Astrocyte of the hippocampus (primary cell): ENCODE results near the gene LAMC2.
"Not testable (repeated sequence)": the region's sequence is repeated elsewhere in the genome, so short reads cannot be mapped to it uniquely, and the experiment has no call there.

Experiments used
- DNase-seq: peaks from one replicate; pipeline ENCODE4 v3.0.0; 2011; ENCODE audit warnings: low read depth, low spot score

Gene LAMC2

DNA sequence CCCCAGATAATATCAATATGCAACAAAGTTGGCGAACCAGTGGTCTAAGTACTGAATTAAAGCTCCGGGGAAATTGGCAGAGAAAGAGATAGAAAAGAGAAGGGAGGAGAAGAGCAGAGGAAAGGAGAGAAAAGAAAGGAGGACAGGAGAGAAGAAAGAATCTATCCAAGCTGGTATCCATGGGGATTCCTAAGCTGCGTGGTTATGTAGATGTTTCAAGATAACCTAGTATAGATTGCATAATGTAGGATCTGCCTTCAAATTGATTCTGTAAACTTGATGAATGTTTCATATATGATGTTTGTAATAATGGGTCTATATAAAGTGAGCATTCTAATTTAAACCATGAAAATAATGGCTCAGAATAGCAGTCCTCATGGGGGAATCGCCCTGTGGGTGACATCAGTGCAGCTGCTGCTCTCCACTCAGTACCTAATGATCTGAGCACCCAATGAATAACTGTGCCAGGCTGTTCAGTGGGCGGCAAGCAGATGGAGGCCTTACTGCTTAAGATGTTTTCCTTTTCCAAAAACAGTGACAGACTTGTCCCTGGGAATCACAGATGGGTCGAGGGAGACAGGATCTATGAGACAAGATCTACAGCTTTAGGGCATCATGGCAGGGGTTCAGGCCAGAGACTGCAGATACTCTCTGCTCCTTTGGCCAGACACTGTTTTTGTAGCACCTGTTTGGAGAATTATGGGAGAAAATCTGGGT is 78.0 kb downstream of the LAMC2 start:
- no peak for DNase-seq

DNA sequence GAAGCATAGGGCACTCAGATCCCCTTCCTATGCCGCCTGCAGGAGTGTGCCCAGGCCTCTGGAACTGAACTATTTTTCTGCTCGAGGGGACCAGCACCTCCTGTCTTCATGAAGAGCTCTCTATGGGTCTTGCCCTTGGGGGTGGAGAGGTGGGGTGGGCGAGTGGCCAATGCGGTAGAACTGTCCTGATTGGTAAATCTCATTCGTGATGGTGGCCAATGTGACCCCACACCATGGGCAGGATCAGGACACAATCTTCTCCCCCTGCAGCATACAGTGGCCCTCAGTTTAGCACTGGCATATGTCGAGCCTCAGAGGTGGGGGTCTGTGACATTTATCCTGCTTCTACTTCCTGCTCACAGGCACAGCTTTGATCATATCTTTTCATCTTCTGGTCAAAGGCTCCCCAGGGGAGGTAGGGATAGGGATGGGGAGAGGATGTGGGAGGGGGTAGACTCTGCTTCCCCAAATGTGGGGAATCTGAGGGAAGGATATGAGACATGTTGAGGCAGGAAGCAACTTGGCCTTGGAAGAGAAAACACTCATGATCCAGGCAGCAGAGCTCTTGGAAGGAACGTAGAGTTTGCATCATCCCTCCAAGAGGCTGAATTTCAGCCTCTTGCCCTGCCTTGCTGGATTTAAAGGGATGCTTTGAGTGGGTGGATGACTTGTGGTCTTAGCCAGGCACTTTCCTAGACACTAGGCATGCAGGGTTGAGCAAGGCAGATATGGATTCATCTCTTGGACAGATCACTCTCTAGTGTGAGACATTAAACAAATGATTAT is 81.8 kb downstream of the LAMC2 start:
- peak; percentile 21 for DNase-seq

DNA sequence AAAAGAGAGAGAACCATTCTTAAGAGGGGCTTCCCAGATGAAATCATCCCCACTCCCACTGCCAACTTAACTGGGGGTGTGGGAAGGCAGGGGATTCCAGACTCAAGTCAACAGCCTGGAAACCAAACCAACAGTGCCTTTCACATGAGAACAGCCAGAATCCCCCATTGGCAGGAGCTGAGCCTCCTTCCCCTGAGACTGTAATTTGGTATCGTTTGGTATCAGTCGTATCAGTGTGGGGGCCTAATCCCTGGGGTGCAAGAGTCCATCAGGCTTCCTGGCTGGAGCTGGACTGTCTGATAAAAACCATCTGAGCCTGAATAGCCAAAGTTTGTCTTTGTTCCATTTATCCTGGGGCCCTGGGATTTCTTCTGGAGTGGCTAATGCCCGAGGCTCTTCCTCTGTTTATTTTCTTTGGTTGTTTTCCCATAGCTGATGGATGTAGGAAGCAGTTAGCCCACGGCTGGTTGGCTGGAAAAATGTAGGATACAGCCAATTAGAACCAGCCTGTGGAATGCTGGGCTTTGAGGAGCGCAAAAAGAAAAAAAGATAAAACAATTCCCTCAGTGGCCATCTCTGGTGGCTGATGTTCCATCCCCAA is 84.6 kb downstream of the LAMC2 start:
- DNase-seq: peak; percentile 86

DNA sequence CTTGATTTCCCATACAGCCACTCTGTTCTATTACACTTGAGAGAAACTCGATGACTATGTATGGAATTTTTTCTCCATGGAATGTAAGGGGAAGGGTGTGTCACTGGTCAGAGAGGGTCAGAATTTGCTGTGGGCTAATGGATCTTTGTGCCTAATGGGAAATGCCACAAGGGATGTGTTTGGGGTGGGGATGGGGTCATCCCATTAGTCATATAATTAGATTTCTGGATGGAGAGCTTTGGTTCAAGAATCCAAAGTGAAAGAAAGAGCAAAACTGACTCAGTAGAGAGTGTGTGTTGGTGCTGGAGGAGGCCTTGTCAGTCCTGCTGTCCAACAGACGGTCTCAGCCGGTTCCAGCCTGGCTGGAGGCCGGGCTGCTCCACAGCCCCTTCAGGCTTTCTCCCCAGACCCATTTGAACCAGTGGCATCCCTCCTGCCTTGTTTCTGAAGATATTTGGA is 86.4 kb downstream of the LAMC2 start:
- DNase-seq: peak; percentile 62

DNA sequence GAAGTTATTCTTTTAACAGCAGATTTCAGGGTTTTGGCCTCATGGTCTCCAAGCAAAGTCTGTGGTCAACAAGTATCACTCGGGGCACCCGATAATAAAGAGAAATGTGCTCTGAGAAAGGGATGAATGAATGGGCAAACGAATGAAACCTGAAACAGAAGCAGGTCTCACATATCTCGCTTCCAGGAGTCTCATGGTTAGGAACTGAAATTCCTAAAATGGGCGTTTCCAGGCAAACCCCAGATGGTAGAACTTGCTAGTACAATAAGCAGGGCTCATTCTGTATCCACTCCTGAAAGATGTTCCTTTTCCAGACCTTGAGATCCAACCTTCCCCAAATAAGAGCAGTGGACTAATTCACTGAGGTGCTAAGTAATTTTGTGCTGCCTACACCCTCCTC is 87.2 kb downstream of the LAMC2 start:
- no peak for DNase-seq

DNA sequence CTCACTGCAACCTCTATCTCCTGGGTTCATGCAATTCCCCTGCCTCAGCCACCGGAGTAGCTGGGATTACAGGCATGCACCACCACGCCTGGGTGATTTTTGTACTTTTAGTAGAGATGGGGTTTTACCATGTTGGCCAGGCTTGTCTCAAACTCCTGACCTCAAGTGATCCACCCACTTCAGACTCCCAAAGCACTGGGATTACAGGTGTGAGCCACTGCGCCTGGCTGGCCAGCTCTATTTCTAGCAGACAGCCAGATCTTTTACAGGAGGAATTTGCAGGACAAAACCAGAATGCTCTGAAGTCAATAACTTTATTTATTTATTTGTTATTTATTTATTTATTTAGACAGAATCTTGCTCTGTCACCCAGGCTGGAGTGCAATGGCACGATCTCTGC is 87.9 kb downstream of the LAMC2 start:
- not testable (repeated sequence) for DNase-seq

DNA sequence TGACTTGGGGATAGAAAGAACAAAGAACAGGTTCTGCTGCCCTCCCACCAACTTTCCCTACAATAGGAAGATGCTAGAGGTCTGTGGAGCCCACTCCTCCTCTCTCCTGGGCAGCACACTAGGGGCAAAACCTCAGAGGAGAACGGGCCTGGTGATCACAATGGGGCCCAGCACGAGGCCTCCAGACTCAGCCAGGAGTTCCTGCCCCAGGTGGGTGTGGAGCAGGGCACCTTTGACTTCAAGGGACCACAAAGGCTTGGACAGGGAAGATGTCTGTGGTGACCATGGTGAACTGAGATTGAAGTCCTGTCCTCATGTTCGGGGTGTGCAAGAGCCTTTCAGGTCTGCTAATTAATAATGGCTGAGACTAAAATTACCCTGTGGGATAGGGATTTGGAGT is 88.8 kb downstream of the LAMC2 start:
- DNase-seq: no peak

DNA sequence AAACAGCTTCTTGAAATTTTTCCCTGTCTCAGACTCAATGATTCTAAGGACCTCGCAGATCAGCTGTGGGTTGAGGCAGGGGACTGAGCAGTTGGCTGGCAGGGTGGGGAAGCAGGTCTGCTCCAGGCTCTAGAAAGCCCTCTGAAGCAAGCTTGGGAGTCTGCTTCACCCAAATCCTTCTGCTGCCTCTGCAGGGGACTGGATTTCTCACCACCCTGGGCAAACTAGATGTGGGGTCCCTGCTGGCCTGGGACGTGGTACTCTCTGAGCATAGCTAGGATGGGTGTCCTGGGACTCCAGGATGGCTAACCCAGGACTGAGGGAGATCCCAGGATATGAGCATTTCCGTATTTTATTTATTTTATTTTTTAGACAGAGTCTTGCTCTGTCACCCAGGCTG is 89.3 kb downstream of the LAMC2 start:
- DNase-seq: no peak

DNA sequence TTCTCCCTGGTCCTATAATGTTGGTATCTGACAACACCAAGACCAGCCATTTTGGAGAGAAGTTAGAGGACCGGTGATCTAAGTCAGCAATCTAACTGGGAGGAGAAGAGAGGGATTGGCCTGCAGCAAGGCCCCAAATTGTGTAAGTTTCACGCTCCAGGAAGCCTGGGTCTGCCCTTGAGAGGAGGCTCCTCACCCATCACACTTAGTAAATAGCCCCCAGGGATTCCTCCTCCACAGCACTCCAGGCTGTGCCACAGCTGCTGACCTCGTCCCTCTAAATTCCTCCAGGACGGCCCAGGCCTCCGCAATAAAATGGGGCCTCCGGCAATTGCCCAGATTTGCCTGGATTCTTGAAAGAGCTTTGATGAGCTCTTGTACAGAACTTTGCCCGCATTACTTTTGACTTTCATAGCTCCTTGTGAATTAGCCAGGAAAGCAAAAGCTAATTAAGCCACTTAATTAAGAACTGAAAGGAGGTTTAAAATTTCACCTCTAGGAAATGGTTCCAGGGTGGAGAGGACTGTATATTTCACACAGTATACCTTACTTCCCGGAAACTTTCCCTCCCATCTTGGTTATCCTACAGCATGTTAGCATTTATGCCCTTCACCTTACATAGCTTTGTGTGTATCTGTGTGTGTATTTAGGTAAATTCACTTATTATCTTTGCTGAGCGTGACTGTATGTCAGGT is 90.5 kb downstream of the LAMC2 start:
- no peak for DNase-seq

DNA sequence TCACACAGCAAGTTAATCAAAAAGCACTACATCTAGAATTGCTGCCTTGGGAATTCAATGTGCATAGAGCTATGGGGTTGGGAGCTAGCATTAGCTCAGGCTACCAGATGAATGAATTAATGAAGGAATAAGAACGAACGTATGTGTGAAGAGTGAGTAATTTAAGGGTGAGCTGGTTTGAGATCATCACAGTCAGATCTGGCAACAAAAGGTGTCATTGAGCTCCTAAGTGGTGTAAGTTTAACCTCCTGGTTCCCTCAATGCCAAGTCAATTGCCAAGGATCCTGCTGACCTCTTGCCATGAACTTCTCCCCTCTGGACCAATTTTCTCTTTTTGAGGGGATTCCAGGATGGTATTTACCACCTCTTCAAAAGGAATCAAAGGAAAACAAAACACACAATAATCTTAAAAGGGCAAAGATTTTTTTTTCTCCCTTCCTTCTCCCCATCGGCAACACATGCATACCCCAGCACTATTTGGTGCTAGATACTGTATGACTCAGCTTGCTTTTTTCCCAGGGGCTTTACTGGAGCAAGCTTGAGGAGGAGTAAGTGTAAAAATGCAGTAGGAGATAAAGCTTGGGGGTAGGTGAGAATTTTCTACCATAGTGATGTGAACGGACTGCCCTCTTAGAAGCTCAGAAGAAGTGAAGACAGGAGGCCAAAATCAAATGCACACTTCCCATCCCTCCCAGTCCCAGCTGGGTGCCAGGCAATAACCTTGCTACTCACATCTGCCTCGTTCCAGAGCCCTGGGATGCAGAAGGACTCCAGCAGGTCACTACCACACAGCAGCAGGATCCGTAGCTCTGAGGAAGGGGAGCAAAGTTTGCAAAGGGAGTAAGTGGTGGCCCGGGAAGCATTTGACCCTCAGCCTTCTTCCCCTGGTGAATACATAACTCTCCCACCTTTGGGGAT is 92.0 kb downstream of the LAMC2 start:
- peak; percentile 56 for DNase-seq

DNA sequence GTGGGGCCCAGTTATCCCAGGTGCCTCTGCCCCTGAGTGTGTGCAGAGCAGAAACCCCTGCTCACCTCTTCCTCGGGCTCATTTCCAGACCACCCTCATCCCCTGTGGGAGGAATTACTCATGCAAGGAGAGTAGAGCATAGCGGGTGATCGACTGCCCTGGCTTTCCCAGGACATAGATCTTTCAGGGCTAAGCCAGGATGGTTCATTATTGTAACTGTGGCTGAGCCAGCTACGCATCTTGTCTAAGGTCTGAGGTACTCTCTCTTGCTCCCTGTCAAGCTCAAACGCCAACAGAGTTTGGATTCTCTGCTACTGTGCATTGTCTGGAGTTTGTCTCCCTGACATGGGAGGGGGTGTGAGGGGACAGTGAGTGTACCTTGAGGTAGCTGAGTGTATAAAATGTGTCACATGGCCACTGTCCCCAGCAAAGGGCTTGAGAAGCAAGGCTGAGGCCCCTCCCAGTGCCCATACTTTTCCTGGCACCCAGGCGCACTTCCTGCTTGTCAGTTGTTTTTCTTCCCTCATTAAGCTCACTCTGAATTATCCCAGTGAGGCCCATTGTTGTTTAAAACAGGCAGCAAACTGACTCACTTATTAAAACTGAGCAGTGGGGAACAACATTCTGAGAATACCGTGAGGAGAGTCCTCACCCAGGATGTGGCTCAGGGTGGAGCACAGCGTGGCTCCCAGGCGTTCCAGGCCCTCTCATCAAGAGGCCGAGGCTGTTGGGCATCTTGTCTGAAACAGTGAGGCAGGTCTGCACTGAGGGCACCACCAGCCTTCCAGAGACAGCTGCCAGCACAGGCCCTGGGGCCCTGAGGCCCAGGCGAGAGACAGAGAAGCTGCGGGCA is 92.9 kb downstream of the LAMC2 start:
- peak; percentile 86 for DNase-seq

DNA sequence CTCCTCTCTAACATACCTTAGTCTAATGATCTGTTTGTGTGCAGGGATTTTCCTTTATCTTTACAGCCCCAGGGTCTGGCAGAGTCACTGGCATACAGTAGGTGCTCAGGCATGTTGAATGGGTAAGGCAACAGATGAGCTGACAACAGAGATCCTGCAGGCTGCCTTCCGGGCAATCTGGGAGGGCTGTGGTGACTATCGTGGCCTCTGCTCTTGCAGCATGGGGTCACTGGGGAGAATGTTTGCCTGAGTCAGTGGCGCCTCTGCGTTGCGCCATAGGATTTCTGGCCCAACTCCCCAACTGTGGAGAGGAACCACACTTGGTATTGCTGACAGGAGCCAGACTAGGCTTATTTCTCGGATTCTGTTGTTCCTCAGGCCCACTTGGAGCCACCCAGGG is 93.8 kb downstream of the LAMC2 start:
- no peak for DNase-seq

DNA sequence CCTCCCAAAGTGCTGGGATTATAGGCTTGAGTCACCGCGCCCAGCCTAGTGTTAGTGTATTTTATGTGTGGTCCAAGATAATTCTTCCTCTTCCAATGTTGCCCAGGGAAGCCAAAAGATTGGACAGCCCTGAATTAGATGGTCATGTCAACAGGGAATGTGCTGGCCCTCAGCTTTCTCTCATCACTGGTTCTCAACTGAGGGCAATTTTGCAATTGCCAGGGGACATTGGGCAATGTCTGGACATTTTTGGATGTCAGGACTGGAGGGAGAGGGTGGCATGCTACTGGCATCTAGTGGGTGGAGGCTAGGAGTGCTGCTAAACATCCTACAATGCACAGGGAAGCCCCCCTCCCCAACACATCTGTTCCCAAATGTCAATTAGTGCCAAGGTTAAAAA is 95.0 kb downstream of the LAMC2 start:
- DNase-seq: peak; percentile 34

DNA sequence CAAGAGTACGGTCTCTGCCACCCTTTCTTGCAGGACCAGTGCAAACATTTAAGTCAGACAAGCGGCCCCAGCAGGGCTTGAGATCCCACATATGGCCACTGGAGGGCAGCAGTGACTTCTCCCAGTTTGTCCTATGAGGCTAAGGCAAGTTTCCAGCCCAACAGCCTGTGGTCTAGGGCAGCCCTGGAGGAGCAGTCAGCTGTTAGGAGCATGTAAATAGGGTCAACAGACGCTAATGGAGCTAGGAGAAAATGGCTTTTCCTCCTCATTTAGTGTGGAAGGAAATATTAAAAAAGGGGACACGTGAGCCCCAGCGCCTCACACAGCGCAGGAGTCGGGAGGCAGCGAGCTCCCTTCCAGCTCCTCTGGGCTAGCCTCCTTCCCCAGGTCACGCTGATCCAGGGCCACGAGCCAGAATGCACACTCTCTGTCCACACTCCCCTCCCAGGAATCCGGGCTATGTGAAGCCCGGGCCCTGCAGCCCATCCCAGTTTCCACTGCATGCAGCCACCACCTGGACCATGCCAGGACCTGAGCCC is 95.6 kb downstream of the LAMC2 start:
- peak; percentile 97 for DNase-seq

DNA sequence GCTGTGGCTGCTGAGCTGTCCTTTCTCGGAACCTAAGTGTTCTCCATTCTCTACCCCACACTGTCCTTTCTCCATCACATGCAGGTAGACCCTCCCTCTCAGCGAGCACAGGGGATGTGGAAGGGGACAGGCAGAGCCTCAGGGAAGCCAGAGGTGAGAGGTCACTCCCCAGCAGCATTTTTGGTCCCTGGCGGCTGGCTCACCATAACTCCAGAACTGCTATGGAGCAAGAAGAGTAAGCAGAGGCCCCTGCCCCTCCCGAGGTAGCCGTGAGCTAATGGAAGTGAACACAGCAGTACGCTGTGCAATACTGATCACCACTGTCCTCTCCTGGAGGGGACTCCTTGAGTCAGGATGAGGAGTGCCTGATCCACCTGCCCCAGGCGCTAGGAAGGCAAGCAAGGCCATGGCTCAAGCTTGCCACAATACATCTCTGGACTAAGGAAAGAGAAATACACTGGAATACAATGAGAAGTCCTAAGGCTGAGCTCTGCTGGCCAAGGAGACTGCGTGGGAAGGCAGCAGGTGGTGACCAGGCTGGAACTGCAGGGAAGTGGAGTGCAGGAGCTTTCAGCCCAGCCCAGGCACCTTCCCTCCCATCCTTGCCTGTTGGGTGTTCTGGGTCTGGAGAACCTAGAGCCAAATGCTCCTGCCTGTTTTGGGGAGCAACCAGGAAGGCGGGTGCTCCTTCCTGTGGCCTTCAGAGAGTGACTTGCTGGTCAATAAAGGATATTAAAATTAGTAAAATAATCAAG is 96.2 kb downstream of the LAMC2 start:
- DNase-seq: no peak

DNA sequence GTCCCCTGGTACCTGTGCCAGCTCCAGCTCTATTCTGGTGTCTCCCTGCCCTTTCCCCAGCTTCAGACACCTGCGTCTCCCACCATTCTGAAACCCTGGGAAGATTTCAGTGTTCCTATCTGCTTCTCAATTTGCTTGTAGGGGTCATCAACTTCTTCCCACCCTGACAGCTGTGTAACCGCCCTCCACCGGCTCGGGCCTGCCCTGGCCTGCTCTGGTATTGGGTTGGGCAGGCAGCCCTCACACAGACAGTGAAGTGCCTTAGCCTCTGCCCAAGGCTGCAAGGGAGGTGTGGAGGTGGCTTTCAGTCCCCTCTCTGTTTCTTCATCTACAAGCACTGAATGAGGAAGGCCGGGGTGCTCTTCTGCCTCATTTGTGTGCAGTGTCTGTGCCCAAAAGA is 97.2 kb downstream of the LAMC2 start:
- no peak for DNase-seq

DNA sequence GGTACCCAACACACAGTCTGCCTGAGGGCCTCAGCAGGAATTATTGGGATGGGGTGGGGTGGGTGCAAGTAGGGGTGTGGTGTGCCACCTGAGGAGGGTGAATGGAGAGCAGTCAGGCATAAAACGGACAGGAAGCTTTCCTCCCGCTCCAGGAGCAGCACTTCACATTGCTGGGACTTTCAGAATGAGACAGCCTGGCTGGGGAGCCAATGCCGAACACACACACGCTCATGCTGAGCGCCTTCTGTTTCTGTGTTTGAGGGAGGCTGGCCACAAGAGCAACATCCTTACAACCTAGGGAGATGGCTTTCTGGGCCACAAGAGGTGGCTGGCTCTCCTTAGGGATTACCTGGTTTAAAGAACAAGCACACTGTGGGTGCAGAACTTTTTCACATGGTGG is 98.0 kb downstream of the LAMC2 start:
- DNase-seq: no peak

DNA sequence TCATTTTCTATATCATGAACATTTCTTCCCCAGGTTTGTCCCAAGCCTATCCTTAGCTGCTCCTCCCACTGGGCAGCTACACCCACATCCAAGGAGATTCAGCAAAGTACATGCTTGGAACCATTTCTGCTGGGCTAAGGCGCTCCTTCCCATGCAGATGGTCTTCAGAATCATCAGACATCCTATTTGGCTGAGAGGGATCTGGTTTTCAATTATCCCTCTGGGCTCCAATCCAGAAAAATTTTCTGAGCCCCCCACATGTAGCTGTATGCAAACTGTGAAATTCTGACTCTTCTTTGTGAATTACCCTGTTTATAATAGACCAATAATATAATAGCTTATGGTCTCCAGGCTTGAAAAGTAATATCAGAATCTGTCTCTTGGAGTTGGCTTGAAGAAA is 99.2 kb downstream of the LAMC2 start:
- no peak for DNase-seq

DNA sequence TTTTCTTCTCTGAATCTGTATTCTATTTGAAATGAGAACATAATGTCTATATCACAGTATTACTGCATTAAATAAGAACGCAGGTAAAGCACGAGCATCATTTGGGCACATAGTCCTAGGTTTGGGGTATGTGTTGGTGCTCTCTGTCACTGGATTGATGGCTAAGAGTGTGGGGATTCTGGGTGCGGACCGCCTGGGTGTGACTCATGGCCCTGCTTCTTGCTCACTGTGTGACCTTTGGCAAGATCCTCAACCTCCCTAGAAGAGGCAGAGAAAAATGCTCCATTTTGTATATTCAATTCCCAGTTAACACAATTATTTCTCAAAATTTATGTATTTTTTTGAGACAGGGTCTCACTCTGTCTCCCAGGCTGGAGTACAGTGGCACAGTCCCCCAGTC is 99.7 kb downstream of the LAMC2 start:
- DNase-seq: no peak
